Osteocyte (in vitro differentiated cells): ENCODE data around the gene CCDC188. TPM values are rescaled to one million over a fixed set of nuclear protein-coding genes. Genes with fewer than 3 reads are reported as not detected.

Experiments used
- DNase-seq: peaks from one replicate; pipeline ENCODE4 v3.0.0; 2021; ENCODE audit warnings: mixed read lengths; ENCODE audit not compliant: unreplicated experiment; ENCODE audit errors: extremely low spot score
- H3K27ac Mint-ChIP-seq: one replicate; pipeline ENCODE4 v1.8.0; 2021; ENCODE audit warnings: mild to moderate bottlenecking, mixed read lengths; ENCODE audit not compliant: unreplicated experiment
- H3K27me3 Mint-ChIP-seq: one replicate; pipeline ENCODE4 v1.8.0; 2021; ENCODE audit warnings: mixed read lengths; ENCODE audit not compliant: unreplicated experiment
- H3K36me3 Mint-ChIP-seq: one replicate; pipeline ENCODE4 v1.8.0; 2021; ENCODE audit warnings: mixed read lengths; ENCODE audit not compliant: unreplicated experiment
- H3K4me1 Mint-ChIP-seq: one replicate; pipeline ENCODE4 v1.8.0; 2021; ENCODE audit warnings: mixed read lengths; ENCODE audit not compliant: unreplicated experiment
- H3K4me3 Mint-ChIP-seq: one replicate; pipeline ENCODE4 v1.8.0; 2021; ENCODE audit warnings: mild to moderate bottlenecking, moderate library complexity, mixed read lengths; ENCODE audit not compliant: unreplicated experiment
- H3K9me3 Mint-ChIP-seq: one replicate; pipeline ENCODE4 v1.8.0; 2021; ENCODE audit warnings: mixed read lengths; ENCODE audit not compliant: unreplicated experiment
- total RNA-seq: library from RNA; stranded (reverse); gene quantifications from 2 replicates; pipeline ENCODE4 v1.2.1, GENCODE V29; 2021
- TF ChIP-seq, protein P1 (sequence below): fragments of 200-600 bp; sonication (generic); IDR thresholded peaks from 2 replicates; pipeline ENCODE4 v1.5.0; 2021; ENCODE audit warnings: antibody characterized with exemption, mild to moderate bottlenecking, moderate library complexity

CCDC188 gene
- total RNA-seq, 1 donor from 2014 or later: 0.56 TPM

DNA sequence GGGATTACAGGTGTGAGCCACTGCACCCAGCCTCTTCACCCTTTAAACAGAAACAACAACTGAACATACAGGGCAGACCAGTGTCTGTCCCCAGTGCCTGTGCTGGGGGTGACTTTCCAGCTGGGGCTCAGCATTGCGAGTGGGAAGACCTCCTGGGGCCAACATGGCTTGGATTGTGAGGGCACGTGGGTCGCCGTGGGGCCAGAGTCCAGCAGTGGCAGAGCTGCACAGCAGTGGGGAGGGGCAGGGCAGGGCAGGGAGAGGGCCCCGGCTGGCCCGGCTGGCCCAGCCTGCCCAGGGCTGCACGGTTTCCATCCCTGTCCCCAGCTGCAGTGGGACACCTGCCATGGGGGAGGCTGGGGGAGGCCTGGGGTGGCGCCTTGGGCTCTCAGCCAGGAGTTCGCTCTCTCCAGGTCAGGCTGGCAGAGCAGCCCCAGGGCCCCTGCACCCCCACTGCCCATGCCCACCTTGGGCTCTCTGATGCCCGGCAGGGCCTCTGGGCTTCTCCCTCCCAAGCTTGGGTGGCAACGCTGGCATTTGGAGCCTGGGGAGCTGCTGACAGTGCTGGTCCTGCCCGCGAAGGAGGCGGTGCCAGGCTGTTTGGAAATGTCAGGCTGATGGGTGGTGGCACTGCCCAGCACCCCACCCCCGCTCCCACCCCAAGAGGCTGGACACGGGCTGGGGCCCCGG is 30.5 kb upstream of the CCDC188 start:
- Mint-ChIP-seq H3K27ac (no peak overlapping the region), H3K4me3 (no peak overlapping the region), H3K36me3 (no peaks in the 10 kb centered on the region), H3K27me3 (peaks cover 8% of the 10 kb centered on the region), H3K4me1 (no peaks in the 10 kb centered on the region), H3K9me3 (no peaks in the 10 kb centered on the region)
- TF ChIP-seq, protein P1, sequence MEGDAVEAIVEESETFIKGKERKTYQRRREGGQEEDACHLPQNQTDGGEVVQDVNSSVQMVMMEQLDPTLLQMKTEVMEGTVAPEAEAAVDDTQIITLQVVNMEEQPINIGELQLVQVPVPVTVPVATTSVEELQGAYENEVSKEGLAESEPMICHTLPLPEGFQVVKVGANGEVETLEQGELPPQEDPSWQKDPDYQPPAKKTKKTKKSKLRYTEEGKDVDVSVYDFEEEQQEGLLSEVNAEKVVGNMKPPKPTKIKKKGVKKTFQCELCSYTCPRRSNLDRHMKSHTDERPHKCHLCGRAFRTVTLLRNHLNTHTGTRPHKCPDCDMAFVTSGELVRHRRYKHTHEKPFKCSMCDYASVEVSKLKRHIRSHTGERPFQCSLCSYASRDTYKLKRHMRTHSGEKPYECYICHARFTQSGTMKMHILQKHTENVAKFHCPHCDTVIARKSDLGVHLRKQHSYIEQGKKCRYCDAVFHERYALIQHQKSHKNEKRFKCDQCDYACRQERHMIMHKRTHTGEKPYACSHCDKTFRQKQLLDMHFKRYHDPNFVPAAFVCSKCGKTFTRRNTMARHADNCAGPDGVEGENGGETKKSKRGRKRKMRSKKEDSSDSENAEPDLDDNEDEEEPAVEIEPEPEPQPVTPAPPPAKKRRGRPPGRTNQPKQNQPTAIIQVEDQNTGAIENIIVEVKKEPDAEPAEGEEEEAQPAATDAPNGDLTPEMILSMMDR: no peak
- no peak for DNase-seq

DNA sequence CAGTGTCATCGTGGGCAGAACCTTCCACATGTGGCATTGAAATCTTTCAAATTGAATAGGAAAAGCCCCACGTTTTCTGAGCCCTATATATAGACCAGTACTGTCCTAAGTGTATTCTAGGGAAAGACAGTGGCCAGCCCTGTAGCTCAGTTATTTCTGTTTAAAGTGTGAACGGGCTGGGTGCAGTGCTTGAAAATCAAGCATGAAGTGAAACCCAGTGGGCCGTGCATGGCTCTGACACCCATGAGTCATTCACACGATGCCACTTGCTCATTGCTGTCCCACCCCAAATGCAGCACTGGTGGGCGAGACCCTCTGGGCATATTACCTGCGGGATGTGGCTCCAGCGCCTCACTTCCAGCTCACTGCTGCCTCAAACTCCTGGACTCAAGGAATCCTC is 29.8 kb upstream of the CCDC188 start:
- Mint-ChIP-seq H3K4me3 (no peak overlapping the region), H3K36me3 (no peaks in the 10 kb centered on the region), H3K27me3 (peaks cover 5% of the 10 kb centered on the region), H3K27ac (no peak overlapping the region), H3K4me1 (no peaks in the 10 kb centered on the region), H3K9me3 (no peaks in the 10 kb centered on the region)
- TF ChIP-seq, protein P1: no peak
- DNase-seq: no peak

DNA sequence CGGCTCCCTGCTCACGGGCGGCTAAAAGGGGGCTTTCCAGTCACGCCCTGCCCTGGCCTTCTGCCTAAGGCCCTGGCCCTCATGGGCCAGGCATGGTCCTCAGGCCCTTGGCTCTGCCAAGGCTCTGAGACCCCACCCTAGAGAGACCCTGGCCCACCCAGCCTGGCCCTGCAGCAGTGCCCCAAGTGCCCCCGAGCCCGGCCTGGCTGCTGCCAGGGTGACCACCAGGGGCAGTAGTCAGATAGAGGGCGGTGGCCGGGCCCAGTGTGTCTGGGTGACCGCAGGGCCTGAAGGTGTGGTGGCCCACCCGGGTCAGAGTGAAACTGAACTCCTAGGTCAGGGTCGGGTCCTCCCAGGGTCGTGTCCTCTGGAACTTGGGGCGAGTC is 29.4 kb upstream of the CCDC188 start:
- DNase-seq: no peak
- Mint-ChIP-seq H3K4me3 (no peak overlapping the region), H3K4me1 (no peaks in the 10 kb centered on the region), H3K9me3 (no peaks in the 10 kb centered on the region), H3K27me3 (peaks cover 5% of the 10 kb centered on the region), H3K27ac (no peak overlapping the region), H3K36me3 (no peaks in the 10 kb centered on the region)
- TF ChIP-seq, protein P1: peak; percentile 35

DNA sequence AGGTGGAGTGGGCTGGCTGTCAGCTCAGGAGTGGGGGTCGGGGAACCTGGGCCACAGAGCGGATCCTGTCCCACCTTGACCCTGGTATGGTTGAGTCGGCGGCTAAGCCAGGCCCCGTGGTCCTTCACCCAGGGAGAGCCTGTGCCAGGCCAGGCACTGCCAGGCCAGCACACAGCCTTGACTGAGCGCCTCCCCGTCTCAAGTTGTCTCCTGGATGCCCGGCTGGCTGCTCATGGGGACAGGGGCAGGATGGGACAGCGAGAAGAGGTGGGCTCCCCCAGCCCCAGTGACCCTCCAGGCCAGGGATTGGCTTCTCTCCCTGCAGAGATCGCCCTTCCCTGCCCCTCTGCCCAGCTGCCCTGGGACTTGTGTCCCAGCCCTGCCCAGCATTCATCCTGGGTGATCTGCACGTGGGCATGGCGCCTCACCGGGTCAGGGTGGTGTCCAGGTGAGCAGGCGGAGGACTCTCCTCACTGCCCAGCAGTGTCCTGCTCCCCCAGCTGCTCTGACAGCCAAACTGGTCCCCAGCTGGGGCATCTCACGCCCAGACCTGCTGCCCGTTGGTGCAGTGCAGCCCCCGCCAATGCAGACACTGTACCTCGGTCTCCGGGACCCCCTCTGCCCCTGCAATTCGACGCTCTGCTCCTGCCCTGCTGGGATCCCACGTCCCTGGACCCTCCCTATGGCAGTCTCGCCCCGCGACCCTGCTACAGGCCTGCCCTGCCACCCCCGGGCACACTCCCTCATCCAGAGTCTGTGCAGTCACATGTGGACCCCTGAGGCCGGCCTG is 28.8 kb upstream of the CCDC188 start:
- no peaks in the 10 kb centered on the region for H3K4me1 Mint-ChIP-seq

DNA sequence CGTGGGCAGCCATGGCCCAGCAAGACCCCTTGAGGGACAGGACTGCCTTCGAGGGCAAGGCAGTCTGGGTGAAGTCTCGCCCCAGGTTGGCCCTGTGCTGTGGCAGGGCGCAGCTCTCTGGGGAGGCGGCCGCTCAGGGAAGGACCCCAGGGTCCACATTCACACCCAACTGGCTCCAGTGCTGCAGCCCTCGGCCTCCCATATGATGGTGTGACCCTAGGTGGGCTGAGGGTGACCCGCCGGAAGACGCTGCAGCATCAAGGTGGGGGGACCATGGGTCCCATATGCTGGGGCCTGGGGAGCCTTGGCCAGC is 28.0 kb upstream of the CCDC188 start:
- TF ChIP-seq, protein P1: no peak
- Mint-ChIP-seq H3K36me3 (no peaks in the 10 kb centered on the region), H3K27me3 (peaks cover 5% of the 10 kb centered on the region), H3K9me3 (no peaks in the 10 kb centered on the region), H3K4me1 (peaks cover under 1% of the 10 kb centered on the region), H3K4me3 (no peak overlapping the region), H3K27ac (no peak overlapping the region)
- no peak for DNase-seq

More for the DNA sequence above, 28.8 kb upstream of the CCDC188 start:
- peaks cover 5% of the 10 kb centered on the region for H3K27me3 Mint-ChIP-seq
- H3K27ac Mint-ChIP-seq: no peak overlapping the region
- TF ChIP-seq, protein P1: no peak
- H3K36me3 Mint-ChIP-seq: no peaks in the 10 kb centered on the region
- H3K4me3 Mint-ChIP-seq: no peak overlapping the region
- no peak for DNase-seq
- no peaks in the 10 kb centered on the region for H3K9me3 Mint-ChIP-seq
